HepG2 (cell line): ENCODE results near the gene KPNA4.

ENCODE experiments used
- CHD2 ChIP-seq: IDR thresholded peaks from 2 replicates; pipeline ENCODE4 v1.6.1; 2011; ENCODE audit warnings: low read depth, low read length, improper control_type of control experiment
- CTCF ChIP-seq: sonication (generic); formaldehyde crosslinking; IDR thresholded peaks from 2 replicates; pipeline ENCODE4 v1.5.0; 2020; ENCODE audit warnings: mild to moderate bottlenecking, missing genetic modification reagents, moderate library complexity
- JUND ChIP-seq: sonication (generic); formaldehyde crosslinking; IDR thresholded peaks from 2 replicates; pipeline ENCODE4 v1.8.0; 2022; ENCODE audit warnings: mild to moderate bottlenecking, missing genetic modification reagents
- KLF9 ChIP-seq: IDR thresholded peaks from 2 replicates; pipeline ENCODE4 v1.6.1; 2016; ENCODE audit warnings: low read depth
- RNF219 ChIP-seq: sonication (generic); formaldehyde crosslinking; IDR thresholded peaks from 2 replicates; pipeline ENCODE4 v1.5.0; 2020; ENCODE audit warnings: mild to moderate bottlenecking, missing genetic modification reagents
- SP2 ChIP-seq: sonication (generic); formaldehyde crosslinking; IDR thresholded peaks from 2 replicates; pipeline ENCODE4 v1.5.1; 2020; ENCODE audit warnings: mild to moderate bottlenecking, missing genetic modification reagents
- TARDBP ChIP-seq: sonication (generic); formaldehyde crosslinking; IDR thresholded peaks from 2 replicates; pipeline ENCODE4 v1.8.0; 2022; ENCODE audit warnings: mild to moderate bottlenecking, missing genetic modification reagents

- no peak for TF ChIP-seq CTCF (CRISPR knock-in tag)
- TF ChIP-seq CHD2: no peak
- TF ChIP-seq JUND (CRISPR knock-in tag): no peak
- TF ChIP-seq TARDBP: no peak
- no peak for TF ChIP-seq SP2 (CRISPR knock-in tag)
- no peak for TF ChIP-seq KLF9
- TF ChIP-seq RNF219 (CRISPR knock-in tag): no peak
Observed at GRCh38 chr3:160613661-160614060, 48.3 kb upstream of the KPNA4 start.
